A549 (cell line): ENCODE measurements around the gene SLC26A4. TPM values are rescaled to one million over a fixed set of nuclear protein-coding genes. Genes with fewer than 3 reads are reported as not detected.

Source experiments
- ATAC-seq, 2 experiments: fragments of 200-7000 bp in 1 of 2; fragments of >200 bp in 1 of 2; cut with Nextera tagmentation in 1 of 2; cut with Tn5 transposase in 1 of 2; 3 replicates each; pipeline versions ENCODE4 v1.8.0 to v1.9.1; 2018 to 2020; ENCODE audit warnings: mild to moderate bottlenecking in 1 of 2, moderate library complexity in 1 of 2
- CTCF ChIA-PET: fragments of 300-600 bp; sonication (Branson Sonifier 250); formaldehyde crosslinking; extraction: SDS; loops from one replicate; lab custom pipeline; 2021; ENCODE audit warnings: antibody characterized with exemption, inconsistent platforms; lab: Yijun Ruan, JAX
- POLR2A ChIA-PET: fragments of 350-600 bp; formaldehyde crosslinking; extraction: SDS; loops from one replicate; lab custom pipeline; 2021; ENCODE audit warnings: antibody characterized with exemption, inconsistent platforms; lab: Yijun Ruan, JAX
- DNase-seq, 2 experiments: peaks; one replicate each; pipeline versions ENCODE4 v3.0.0 to v3.0.0-alpha.2; 2011 to 2016; ENCODE audit warnings: low read depth in 1 of 2, low spot score in 1 of 2
- FAIRE-seq: peaks from 2 replicates; lab custom pipeline; 2011; peaks lifted over from hg19 to GRCh38; lab: Jason Lieb, UNC
- H3K27ac ChIP-seq, 2 experiments: fragments of >200 bp; sonication (Bioruptor Twin); formaldehyde crosslinking; 3 replicates each; pipeline ENCODE4 v1.5.1; 2016 to 2017
- H3K4me1 ChIP-seq: fragments of >200 bp; sonication (Bioruptor Twin); formaldehyde crosslinking; 3 replicates; pipeline ENCODE4 v1.6.1; 2016
- H3K4me2 ChIP-seq: fragments of >200 bp; sonication (Bioruptor Twin); formaldehyde crosslinking; 3 replicates; pipeline ENCODE4 v1.6.1; 2016
- H3K4me3 ChIP-seq: fragments of >200 bp; sonication (Bioruptor Twin); formaldehyde crosslinking; 3 replicates; pipeline ENCODE4 v1.5.1; 2016
- H3K9me3 ChIP-seq: fragments of >200 bp; sonication (Bioruptor Twin); formaldehyde crosslinking; 3 replicates; pipeline ENCODE4 v1.6.1; 2016
- CBX2 ChIP-seq: fragments of 200-600 bp; sonication (generic); IDR thresholded peaks from 2 replicates; pipeline ENCODE4 v1.6.1; 2016; ENCODE audit warnings: low read depth, mild to moderate bottlenecking, borderline replicate concordance
- CHD2 ChIP-seq: fragments of 150-350 bp; IDR thresholded peaks from 2 replicates; pipeline ENCODE4 v1.6.1; 2014; ENCODE audit warnings: low read length; ENCODE audit not compliant: partially characterized antibody
- EHF ChIP-seq: fragments of 250-450 bp; sonication (Bioruptor Pico); IDR thresholded peaks from 2 replicates; pipeline ENCODE4 v1.5.0; 2020; ENCODE audit warnings: mild to moderate bottlenecking
- EP300 ChIP-seq, 2 experiments: fragments of >200 bp; sonication (Bioruptor Twin); formaldehyde crosslinking; IDR thresholded peaks; 2 replicates in 1 of 2; 3 replicates in 1 of 2; pipeline ENCODE4 v1.6.1; 2016 to 2017
- ESRRA ChIP-seq: fragments of 150-350 bp; IDR thresholded peaks from 2 replicates; pipeline ENCODE4 v1.6.1; 2014; ENCODE audit warnings: mild to moderate bottlenecking, low read length, borderline replicate concordance
- FOSL2 ChIP-seq, 2 experiments: fragments of 450-650 bp in 1 of 2; fragments of >200 bp in 1 of 2; sonication (Bioruptor Twin) in 1 of 2; formaldehyde crosslinking; IDR thresholded peaks; 2 replicates each; pipeline versions ENCODE4 v1.5.0 to v1.6.1; 2016 to 2020; ENCODE audit warnings: mild to moderate bottlenecking in 1 of 2, moderate library complexity in 1 of 2
- GATA3 ChIP-seq: IDR thresholded peaks from 2 replicates; pipeline ENCODE4 v1.6.1; 2012; ENCODE audit warnings: borderline replicate concordance
- HDAC2 ChIP-seq: fragments of 200-600 bp; sonication (generic); IDR thresholded peaks from 2 replicates; pipeline ENCODE4 v1.6.1; 2016
- HMGXB4 ChIP-seq: fragments of 250-450 bp; sonication (Bioruptor Pico); IDR thresholded peaks from 2 replicates; pipeline ENCODE4 v1.5.0; 2021; ENCODE audit warnings: mild to moderate bottlenecking, moderate library complexity, borderline replicate concordance
- HOXB13 ChIP-seq: fragments of 250-450 bp; sonication (Bioruptor Pico); IDR thresholded peaks from 2 replicates; pipeline ENCODE4 v1.5.0; 2020; ENCODE audit warnings: low read depth, mild to moderate bottlenecking, moderate library complexity
- HOXB5 ChIP-seq: fragments of 250-450 bp; sonication (Bioruptor Pico); IDR thresholded peaks from 2 replicates; pipeline ENCODE4 v1.5.0; 2020; ENCODE audit warnings: mild to moderate bottlenecking, moderate library complexity
- JUN ChIP-seq, 2 experiments: fragments of >200 bp; sonication (Bioruptor Twin); formaldehyde crosslinking; IDR thresholded peaks; 2 replicates in 1 of 2; 3 replicates in 1 of 2; pipeline ENCODE4 v1.6.1; 2016 to 2017
- KDM5A ChIP-seq: fragments of 200-600 bp; sonication (generic); IDR thresholded peaks from 2 replicates; pipeline ENCODE4 v1.6.1; 2016; ENCODE audit warnings: antibody characterized with exemption, mild to moderate bottlenecking
- MAFK ChIP-seq: fragments of 450-650 bp; IDR thresholded peaks from 2 replicates; pipeline ENCODE4 v1.6.1; 2014; ENCODE audit not compliant: partially characterized antibody
- NPAS2 ChIP-seq: fragments of 250-450 bp; sonication (Bioruptor Pico); IDR thresholded peaks from 2 replicates; pipeline ENCODE4 v1.8.0; 2022; ENCODE audit warnings: mild to moderate bottlenecking, moderate library complexity, borderline replicate concordance
- RARB ChIP-seq: fragments of 250-450 bp; sonication (Bioruptor Pico); IDR thresholded peaks from 2 replicates; pipeline ENCODE4 v1.8.0; 2021; ENCODE audit warnings: mild to moderate bottlenecking, moderate library complexity
- RFX5 ChIP-seq: fragments of 450-650 bp; IDR thresholded peaks from 2 replicates; pipeline ENCODE4 v1.7.1; 2014; ENCODE audit warnings: antibody characterized with exemption, mild to moderate bottlenecking, moderate library complexity
- SREBF2 ChIP-seq: fragments of 450-650 bp; IDR thresholded peaks from 2 replicates; pipeline ENCODE4 v1.6.1; 2014; ENCODE audit warnings: mild to moderate bottlenecking, moderate library complexity
- TFCP2L1 ChIP-seq: fragments of 250-450 bp; sonication (Bioruptor Pico); IDR thresholded peaks from 2 replicates; pipeline ENCODE4 v1.5.0; 2021; ENCODE audit warnings: mild to moderate bottlenecking
- TP53 ChIP-seq: fragments of 250-450 bp; sonication (Bioruptor Pico); IDR thresholded peaks from 2 replicates; pipeline ENCODE4 v1.5.0; 2021; ENCODE audit warnings: mild to moderate bottlenecking, moderate library complexity
- ZFP36 ChIP-seq: fragments of 450-650 bp; IDR thresholded peaks from 2 replicates; pipeline ENCODE4 v1.6.1; 2014; ENCODE audit warnings: borderline replicate concordance; ENCODE audit not compliant: partially characterized antibody
- ZNF302 ChIP-seq: fragments of 250-450 bp; sonication (Bioruptor Pico); IDR thresholded peaks from 2 replicates; pipeline ENCODE4 v1.9.0; 2021; ENCODE audit warnings: inconsistent platforms, mild to moderate bottlenecking, moderate library complexity
- WGBS: methylation state at CpG from one replicate; pipeline ENCODE4 v1.1.6; 2017; ENCODE audit errors: missing lambda C conversion rate; 5-methylcytosine and 5-hydroxymethylcytosine counted together
- polyA plus RNA-seq, 4 experiments: library from polyadenylated mRNA; depleted of rRNA in 3 of 4; stranded (reverse); fragments of >200 nt; fragmentation: RNase III in 1 of 4; extraction: RNeasy Plus Mini Kit Qiagen cat#74134 plus additional on column Dnase treatment in 1 of 4; gene quantifications; 2 replicates in 3 of 4; 3 replicates in 1 of 4; pipeline ENCODE4 v1.2.3, GENCODE V29; 2011 to 2017
- TF ChIP-seq, protein P1 (sequence below): fragments of 200-600 bp; sonication (generic); IDR thresholded peaks from 2 replicates; pipeline ENCODE4 v1.6.1; 2016; ENCODE audit warnings: antibody characterized with exemption, mild to moderate bottlenecking, moderate library complexity
- TF ChIP-seq, protein P2 (sequence below): IDR thresholded peaks from 2 replicates; pipeline ENCODE4 v1.6.1; 2012

The SLC26A4 gene
- polyA plus RNA-seq, 2 of the 4 experiments (the other 2 are of a cell fraction) = 0.21 to 0.43 TPM

DNA sequence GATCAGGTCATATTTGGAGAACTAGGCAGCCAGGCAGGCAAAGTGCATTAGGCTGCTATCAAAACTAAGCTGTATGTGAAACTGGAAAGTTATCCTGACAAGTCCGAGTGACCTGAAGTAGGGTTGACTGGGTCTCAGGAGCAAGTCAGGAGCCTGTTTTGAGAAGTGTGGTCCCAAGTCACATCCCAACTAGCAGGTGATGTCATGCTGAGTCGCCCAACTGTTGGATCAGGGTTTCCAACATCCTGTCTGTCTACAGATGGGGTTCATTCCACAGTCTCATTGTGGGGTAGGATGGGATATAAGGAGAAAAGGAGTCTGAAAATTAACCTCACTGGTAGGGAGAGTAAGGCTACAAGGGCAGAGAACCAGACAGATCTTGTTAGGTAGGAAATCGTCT is 27.0 kb downstream of the SLC26A4 start:
- WGBS = 21% methylated on average over 3 of the region's 3 CpGs
- CTCF ChIA-PET = no interaction called here
- TF ChIP-seq ZFP36 = no peak
- TF ChIP-seq HOXB13 (CRISPR knock-in tag) = no peak
- TF ChIP-seq HDAC2 = no peak
- no peak for TF ChIP-seq RARB (CRISPR knock-in tag)
- TF ChIP-seq FOSL2 (IDR thresholded peaks at IDR 0.05) = no peak
- no peak for TF ChIP-seq FOSL2 (CRISPR knock-in tag; IDR thresholded peaks at IDR 0.05)
- TF ChIP-seq, protein P1, sequence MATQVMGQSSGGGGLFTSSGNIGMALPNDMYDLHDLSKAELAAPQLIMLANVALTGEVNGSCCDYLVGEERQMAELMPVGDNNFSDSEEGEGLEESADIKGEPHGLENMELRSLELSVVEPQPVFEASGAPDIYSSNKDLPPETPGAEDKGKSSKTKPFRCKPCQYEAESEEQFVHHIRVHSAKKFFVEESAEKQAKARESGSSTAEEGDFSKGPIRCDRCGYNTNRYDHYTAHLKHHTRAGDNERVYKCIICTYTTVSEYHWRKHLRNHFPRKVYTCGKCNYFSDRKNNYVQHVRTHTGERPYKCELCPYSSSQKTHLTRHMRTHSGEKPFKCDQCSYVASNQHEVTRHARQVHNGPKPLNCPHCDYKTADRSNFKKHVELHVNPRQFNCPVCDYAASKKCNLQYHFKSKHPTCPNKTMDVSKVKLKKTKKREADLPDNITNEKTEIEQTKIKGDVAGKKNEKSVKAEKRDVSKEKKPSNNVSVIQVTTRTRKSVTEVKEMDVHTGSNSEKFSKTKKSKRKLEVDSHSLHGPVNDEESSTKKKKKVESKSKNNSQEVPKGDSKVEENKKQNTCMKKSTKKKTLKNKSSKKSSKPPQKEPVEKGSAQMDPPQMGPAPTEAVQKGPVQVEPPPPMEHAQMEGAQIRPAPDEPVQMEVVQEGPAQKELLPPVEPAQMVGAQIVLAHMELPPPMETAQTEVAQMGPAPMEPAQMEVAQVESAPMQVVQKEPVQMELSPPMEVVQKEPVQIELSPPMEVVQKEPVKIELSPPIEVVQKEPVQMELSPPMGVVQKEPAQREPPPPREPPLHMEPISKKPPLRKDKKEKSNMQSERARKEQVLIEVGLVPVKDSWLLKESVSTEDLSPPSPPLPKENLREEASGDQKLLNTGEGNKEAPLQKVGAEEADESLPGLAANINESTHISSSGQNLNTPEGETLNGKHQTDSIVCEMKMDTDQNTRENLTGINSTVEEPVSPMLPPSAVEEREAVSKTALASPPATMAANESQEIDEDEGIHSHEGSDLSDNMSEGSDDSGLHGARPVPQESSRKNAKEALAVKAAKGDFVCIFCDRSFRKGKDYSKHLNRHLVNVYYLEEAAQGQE = no peak
- TF ChIP-seq ESRRA = no peak
- no peak for TF ChIP-seq EHF (CRISPR knock-in tag)
- no peak for TF ChIP-seq TP53
- TF ChIP-seq JUN (IDR thresholded peaks at IDR 0.05) = no peak
- no peak for TF ChIP-seq MAFK
- TF ChIP-seq SREBF2 = no peak
- TF ChIP-seq KDM5A = no peak
- TF ChIP-seq TFCP2L1 (CRISPR knock-in tag) = no peak
- ATAC-seq = no peak
- no peak for FAIRE-seq
- Histone ChIP-seq H3K27ac (no peak overlapping the region), H3K9me3 (no peaks in the 10 kb centered on the region), H3K4me2 (no peak overlapping the region), H3K4me3 (no peak overlapping the region), H3K4me1 (no peaks in the 10 kb centered on the region)
- POLR2A ChIA-PET = no interaction called here
- DNase-seq = no peak

- 91% methylated on average over 2 of the region's 2 CpGs for WGBS
- ATAC-seq = no peak
- TF ChIP-seq, protein P2, sequence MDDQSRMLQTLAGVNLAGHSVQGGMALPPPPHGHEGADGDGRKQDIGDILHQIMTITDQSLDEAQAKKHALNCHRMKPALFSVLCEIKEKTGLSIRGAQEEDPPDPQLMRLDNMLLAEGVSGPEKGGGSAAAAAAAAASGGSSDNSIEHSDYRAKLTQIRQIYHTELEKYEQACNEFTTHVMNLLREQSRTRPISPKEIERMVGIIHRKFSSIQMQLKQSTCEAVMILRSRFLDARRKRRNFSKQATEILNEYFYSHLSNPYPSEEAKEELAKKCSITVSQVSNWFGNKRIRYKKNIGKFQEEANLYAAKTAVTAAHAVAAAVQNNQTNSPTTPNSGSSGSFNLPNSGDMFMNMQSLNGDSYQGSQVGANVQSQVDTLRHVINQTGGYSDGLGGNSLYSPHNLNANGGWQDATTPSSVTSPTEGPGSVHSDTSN = no peak
- TF ChIP-seq SREBF2 (no peak), HOXB5 (CRISPR knock-in tag) (no peak), CBX2 (no peak), CHD2 (no peak), EP300 (IDR thresholded peaks at IDR 0.05) (no peak), NPAS2 (CRISPR knock-in tag) (no peak), ZFP36 (no peak), RFX5 (no peak)
- Histone ChIP-seq H3K4me1 (no peaks in the 10 kb centered on the region), H3K4me3 (no peak overlapping the region), H3K4me2 (no peak overlapping the region), H3K9me3 (no peaks in the 10 kb centered on the region), H3K27ac (no peak overlapping the region)
- POLR2A ChIA-PET = no interaction called here
- CTCF ChIA-PET = interaction anchor here (1.0 to 1.2 kb wide), 2 partner anchors 9 to 17 kb away, joined by 3 read pairs; no protein-coding TSS in a partner anchor
- FAIRE-seq = no peak
- no peak for DNase-seq
These were observed 28.9 kb downstream of the SLC26A4 start for GRCh38 chr7:107689553-107689952.

DNA sequence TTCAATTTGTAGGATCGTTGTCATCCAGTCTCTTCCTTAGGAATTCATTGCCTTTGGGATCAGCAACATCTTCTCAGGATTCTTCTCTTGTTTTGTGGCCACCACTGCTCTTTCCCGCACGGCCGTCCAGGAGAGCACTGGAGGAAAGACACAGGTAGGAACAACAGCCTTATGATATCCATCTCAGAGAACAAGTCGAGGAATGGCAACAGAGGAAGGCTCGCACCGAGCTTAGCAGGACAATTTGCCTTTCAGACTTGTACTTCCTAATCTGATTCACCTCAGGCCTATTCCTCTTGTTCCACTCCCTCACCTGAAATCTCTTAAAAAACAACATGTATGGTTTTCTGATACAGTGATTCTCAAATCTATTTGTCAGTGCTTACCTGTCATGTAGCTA is 29.5 kb downstream of the SLC26A4 start:
- TF ChIP-seq HMGXB4 (CRISPR knock-in tag) (no peak), GATA3 (no peak), TFCP2L1 (CRISPR knock-in tag) (no peak), ZNF302 (CRISPR knock-in tag) (no peak)
- Histone ChIP-seq H3K4me2 (no peak overlapping the region), H3K9me3 (no peaks in the 10 kb centered on the region), H3K27ac (no peak overlapping the region), H3K4me1 (no peaks in the 10 kb centered on the region), H3K4me3 (no peak overlapping the region)
- FAIRE-seq (no peak), ATAC-seq (no peak), DNase-seq (no peak)
- ChIA-PET POLR2A (no interaction called here), CTCF (no interaction called here)
- WGBS = 68% methylated on average over 7 of the region's 7 CpGs
